Tibial nerve (tissue), 4 donors: ENCODE measurements around the gene DCP2. TPM values are rescaled to one million over a fixed set of nuclear protein-coding genes. Genes with fewer than 3 reads are reported as not detected.

Source experiments
- DNase-seq, 2 donors: peaks; one replicate each; pipeline ENCODE4 v3.0.0-alpha.2; 2019; ENCODE audit warnings: low spot score in 2 of 2
- H3K27ac ChIP-seq, 4 donors: fragments of 200-600 bp; sonication (generic) in 3 of 4; one replicate each; pipeline ENCODE4 v1.5.1; 2017 to 2019; ENCODE audit warnings: mild to moderate bottlenecking in 1 of 4
- H3K27me3 ChIP-seq, 2 donors: fragments of 200-600 bp; sonication (generic) in 1 of 2; one replicate each; pipeline versions ENCODE4 v1.5.1 to v1.6.0; 2017 to 2019
- H3K36me3 ChIP-seq, 3 donors: fragments of 200-600 bp; sonication (generic); one replicate each; pipeline ENCODE4 v1.5.1; 2018 to 2019
- H3K4me1 ChIP-seq, 4 donors: fragments of 200-600 bp; sonication (generic) in 3 of 4; one replicate each; pipeline ENCODE4 v1.5.1; 2017 to 2019
- H3K4me3 ChIP-seq, 4 donors: fragments of 200-600 bp; sonication (generic) in 3 of 4; one replicate each; pipeline ENCODE4 v1.5.1; 2017 to 2019; ENCODE audit warnings: mild to moderate bottlenecking in 1 of 4, moderate library complexity in 1 of 4
- H3K9me3 ChIP-seq, 4 donors: fragments of 200-600 bp; sonication (generic) in 3 of 4; one replicate each; pipeline ENCODE4 v1.5.1; 2017 to 2019
- CTCF ChIP-seq, 5 experiments: fragments of 200-600 bp in 3 of 5; fragments of 450-650 bp in 2 of 5; sonication (generic) in 3 of 5; IDR thresholded peaks; one replicate each; pipeline ENCODE4 v1.5.1; 2016 to 2019; ENCODE audit warnings: antibody characterized with exemption in 5 of 5, mild to moderate bottlenecking in 3 of 5, moderate library complexity in 2 of 5
- EP300 ChIP-seq, 2 donors: sonication (generic); formaldehyde crosslinking; IDR thresholded peaks; one replicate each; pipeline ENCODE4 v1.6.1; 2017; ENCODE audit warnings: antibody characterized with exemption in 2 of 2, mild to moderate bottlenecking in 1 of 2
- POLR2A ChIP-seq, 2 donors: fragments of 450-650 bp; IDR thresholded peaks; one replicate each; pipeline ENCODE4 v1.6.1; 2017; ENCODE audit warnings: antibody characterized with exemption in 2 of 2, mild to moderate bottlenecking in 2 of 2, moderate library complexity in 2 of 2
- WGBS, 2 donors: methylation state at CpG; one replicate each; pipeline ENCODE4 v1.1.5; 2018; 5-methylcytosine and 5-hydroxymethylcytosine counted together
- total RNA-seq, 4 donors: library from RNA; depleted of rRNA; stranded (reverse); fragments of >200 nt; gene quantifications; one replicate each; pipeline ENCODE4 v1.1.0, GENCODE V29; 2016

Gene DCP2
- total RNA-seq, 4 donors from 2014 or later, result 26.7 to 35.3 (median 29.8) TPM

- Histone ChIP-seq H3K9me3 (no peaks in the 10 kb centered on the region), H3K27ac (no peak overlapping the region), H3K27me3 (no peaks in the 10 kb centered on the region), H3K4me1 (peaks cover 0 to 21% (median 3%) of the 10 kb centered on the region in 4 donors), H3K36me3 (peaks cover 0 to 43% (median 0%) of the 10 kb centered on the region in 3 donors), H3K4me3 (no peak overlapping the region)
- 92 to 94% methylated on average over 4 of the region's 4 CpGs for WGBS, 2 donors
- no peak for TF ChIP-seq EP300 (IDR thresholded peaks at IDR 0.05)
- no peak for TF ChIP-seq CTCF (IDR thresholded peaks at IDR 0.05)
- no peak for TF ChIP-seq POLR2A (IDR thresholded peaks at IDR 0.05)
- no peak for DNase-seq
These were observed 59.7 kb downstream of the DCP2 start for GRCh38 chr5:113036321-113036720.

GRCh38 chr5:113036826-113037225 is 60.2 kb downstream of the DCP2 start:
- Histone ChIP-seq H3K4me3 (no peak overlapping the region), H3K27ac (no peak overlapping the region), H3K9me3 (no peaks in the 10 kb centered on the region), H3K27me3 (no peaks in the 10 kb centered on the region), H3K36me3 (peaks cover 0 to 43% (median 0%) of the 10 kb centered on the region in 3 donors), H3K4me1 (peaks cover 0 to 21% (median 3%) of the 10 kb centered on the region in 4 donors)
- TF ChIP-seq POLR2A (IDR thresholded peaks at IDR 0.05), result no peak
- TF ChIP-seq EP300 (IDR thresholded peaks at IDR 0.05), result no peak
- TF ChIP-seq CTCF (IDR thresholded peaks at IDR 0.05), result no peak
- 86 to 89% methylated on average over 1 of the region's 1 CpG for WGBS, 2 donors
- no peak for DNase-seq

- 95 to 96% methylated on average over 1 of the region's 1 CpG for WGBS, 2 donors
- peaks cover 0 to 43% (median 0%) of the 10 kb centered on the region in 3 donors for H3K36me3 ChIP-seq
- H3K27me3 ChIP-seq, result no peaks in the 10 kb centered on the region
- no peak overlapping the region for H3K27ac ChIP-seq
- DNase-seq, result no peak
- TF ChIP-seq EP300 (IDR thresholded peaks at IDR 0.05), result no peak
- no peak for TF ChIP-seq CTCF (IDR thresholded peaks at IDR 0.05)
- no peak for TF ChIP-seq POLR2A (IDR thresholded peaks at IDR 0.05)
- no peak overlapping the region for H3K4me3 ChIP-seq
- H3K4me1 ChIP-seq, result peaks cover 0 to 14% (median 0%) of the 10 kb centered on the region in 4 donors
- H3K9me3 ChIP-seq, result no peaks in the 10 kb centered on the region
These were observed 61.5 kb downstream of the DCP2 start for GRCh38 chr5:113038136-113038535.

- Histone ChIP-seq H3K4me1 (peaks cover 0 to 14% (median 0%) of the 10 kb centered on the region in 4 donors), H3K27ac (no peak overlapping the region), H3K9me3 (no peaks in the 10 kb centered on the region), H3K36me3 (peaks cover 0 to 43% (median 0%) of the 10 kb centered on the region in 3 donors), H3K27me3 (no peaks in the 10 kb centered on the region), H3K4me3 (no peak overlapping the region)
- DNase-seq, result no peak
- TF ChIP-seq CTCF (IDR thresholded peaks at IDR 0.05) (no peak), EP300 (IDR thresholded peaks at IDR 0.05) (no peak), POLR2A (IDR thresholded peaks at IDR 0.05) (no peak)
- WGBS, 2 donors, result 82 to 88% methylated on average over 8 to 9 of the region's 9 CpGs
These were observed 62.1 kb downstream of the DCP2 start for GRCh38 chr5:113038714-113039113.

GRCh38 chr5:113039229-113039933 is 62.8 kb downstream of the DCP2 start:
- Histone ChIP-seq H3K27ac (no peak overlapping the region), H3K4me3 (no peak overlapping the region), H3K4me1 (peaks cover 0 to 12% (median 0%) of the 10 kb centered on the region in 4 donors), H3K27me3 (no peaks in the 10 kb centered on the region), H3K36me3 (peaks cover 0 to 43% (median 0%) of the 10 kb centered on the region in 3 donors), H3K9me3 (no peaks in the 10 kb centered on the region)
- TF ChIP-seq CTCF (IDR thresholded peaks at IDR 0.05) (no peak), POLR2A (IDR thresholded peaks at IDR 0.05) (no peak), EP300 (IDR thresholded peaks at IDR 0.05) (no peak)
- WGBS, 2 donors, result 72 to 85% methylated on average over 14 of the region's 14 CpGs
- no peak for DNase-seq
